IMR-90 (cell line): ENCODE data around the gene STX8. TPM values are rescaled to one million over a fixed set of nuclear protein-coding genes. Genes with fewer than 3 reads are reported as not detected.
"Not testable (repeated sequence)": the region's sequence is repeated elsewhere in the genome, so short reads cannot be mapped to it uniquely, and the experiment has no call there.

Source experiments
- ATAC-seq: fragments of 200-7000 bp; cut with Tn5 transposase; 2 replicates; pipeline ENCODE4 v1.9.1; 2020; ENCODE audit warnings: low read depth, mild to moderate bottlenecking, moderate library complexity
- BruUV-seq: library from RNA; stranded (reverse); fragments of 400-500 nt; replicated peaks from 2 replicates; lab custom pipeline; 2021; lab: Mats Ljungman, UMichigan
- CTCF ChIA-PET: fragments of 300-600 bp; formaldehyde crosslinking; extraction: SDS; loops from one replicate; lab custom pipeline; 2021; ENCODE audit warnings: antibody characterized with exemption; lab: Yijun Ruan, JAX
- POLR2A ChIA-PET: fragments of 300-600 bp; sonication (Branson Sonifier 250); formaldehyde crosslinking; loops from one replicate; lab custom pipeline; 2022; ENCODE audit warnings: antibody characterized with exemption; ENCODE audit not compliant: unreplicated experiment; lab: Charles Lee
- DNase-seq: peaks from one replicate; pipeline ENCODE4 v3.0.0; 2013
- H2AFZ ChIP-seq: replicated peaks from 2 replicates; pipeline ENCODE3; 2013; ENCODE audit warnings: low read length, mild to moderate bottlenecking; ENCODE audit not compliant: poor library complexity
- H2AK5ac ChIP-seq: 2 replicates; pipeline ENCODE4 v1.6.1; 2013; ENCODE audit warnings: low read depth, low read length, inconsistent platforms
- H2AK9ac ChIP-seq: replicated peaks from 2 replicates; pipeline ENCODE3; 2013; ENCODE audit warnings: mild to moderate bottlenecking, low read depth, low read length, moderate library complexity; ENCODE audit not compliant: poor library complexity
- H2BK120ac ChIP-seq: 2 replicates; pipeline ENCODE4 v1.6.1; 2013; ENCODE audit warnings: low read depth, low read length, inconsistent platforms
- H2BK15ac ChIP-seq: 3 replicates; pipeline ENCODE4 v1.6.1; 2013; ENCODE audit warnings: low read depth, low read length, inconsistent platforms
- H2BK20ac ChIP-seq: 2 replicates; pipeline ENCODE4 v1.6.1; 2013; ENCODE audit warnings: low read depth, mild to moderate bottlenecking, inconsistent platforms, low read length, moderate library complexity
- H2BK5ac ChIP-seq: 2 replicates; pipeline ENCODE4 v1.6.1; 2013; ENCODE audit warnings: mild to moderate bottlenecking, low read depth, low read length, inconsistent platforms; ENCODE audit not compliant: poor library complexity, severe bottlenecking
- H3K14ac ChIP-seq: replicated peaks from 2 replicates; pipeline ENCODE4 v1.6.1; 2013; ENCODE audit warnings: low read depth, low read length, inconsistent platforms
- H3K18ac ChIP-seq: 2 replicates; pipeline ENCODE4 v1.6.1; 2013; ENCODE audit warnings: low read depth, low read length, control low read depth
- H3K23ac ChIP-seq: 2 replicates; pipeline ENCODE4 v1.6.1; 2013; ENCODE audit warnings: low read depth, low read length, inconsistent platforms
- H3K27ac ChIP-seq: 2 replicates; pipeline ENCODE4 v1.5.1; 2013; ENCODE audit warnings: mild to moderate bottlenecking, control low read depth, low read length; ENCODE audit not compliant: insufficient read depth
- H3K27me3 ChIP-seq: 2 replicates; pipeline ENCODE4 v1.6.1; 2013; ENCODE audit warnings: low read length; ENCODE audit not compliant: control insufficient read depth, insufficient read depth
- H3K36me3 ChIP-seq: 2 replicates; pipeline ENCODE4 v1.6.1; 2013; ENCODE audit warnings: low read length, mixed read lengths; ENCODE audit not compliant: control insufficient read depth, insufficient read depth
- H3K4ac ChIP-seq: 2 replicates; pipeline ENCODE4 v1.6.1; 2013; ENCODE audit warnings: low read depth, low read length, inconsistent platforms
- H3K4me1 ChIP-seq: 2 replicates; pipeline ENCODE4 v1.6.1; 2013; ENCODE audit warnings: low read length, mixed read lengths; ENCODE audit not compliant: control insufficient read depth, insufficient read depth
- H3K4me2 ChIP-seq: 2 replicates; pipeline ENCODE4 v1.6.1; 2013; ENCODE audit warnings: low read depth, mild to moderate bottlenecking, control low read depth, low read length, moderate library complexity
- H3K4me3 ChIP-seq: 2 replicates; pipeline ENCODE4 v1.5.1; 2013; ENCODE audit warnings: low read depth, mild to moderate bottlenecking, control low read depth, low read length, moderate library complexity; ENCODE audit not compliant: insufficient read depth
- H3K56ac ChIP-seq: 2 replicates; pipeline ENCODE4 v1.6.1; 2013; ENCODE audit warnings: low read length, inconsistent platforms; ENCODE audit not compliant: insufficient read depth; ENCODE audit errors: extremely low read depth
- H3K79me1 ChIP-seq, 2 experiments: 2 replicates each; pipeline ENCODE4 v1.6.1; 2013; ENCODE audit warnings: low read length in 2 of 2, inconsistent platforms in 1 of 2, low read depth in 1 of 2
- H3K9ac ChIP-seq: 2 replicates; pipeline ENCODE4 v1.6.1; 2013; ENCODE audit warnings: low read depth, low read length, control low read depth
- H3K9me1 ChIP-seq: 2 replicates; pipeline ENCODE4 v1.6.1; 2013; ENCODE audit warnings: low read length, inconsistent platforms; ENCODE audit not compliant: insufficient read depth
- H3K9me3 ChIP-seq: 2 replicates; pipeline ENCODE4 v1.6.1; 2013; ENCODE audit warnings: low read length; ENCODE audit not compliant: control insufficient read depth, insufficient read depth
- H4K20me1 ChIP-seq: 2 replicates; pipeline ENCODE4 v1.6.1; 2013; ENCODE audit warnings: low read length, inconsistent platforms; ENCODE audit not compliant: insufficient read depth
- H4K5ac ChIP-seq: 2 replicates; pipeline ENCODE4 v1.6.1; 2013; ENCODE audit warnings: mild to moderate bottlenecking, low read depth, low read length, control low read depth
- H4K8ac ChIP-seq, 2 experiments: 2 replicates each; pipeline ENCODE4 v1.6.1; 2013; ENCODE audit warnings: low read depth in 2 of 2, low read length in 2 of 2, control low read depth in 1 of 2, inconsistent platforms in 1 of 2
- H4K91ac ChIP-seq: 2 replicates; pipeline ENCODE4 v1.6.1; 2013; ENCODE audit warnings: low read depth, low read length, inconsistent platforms; ENCODE audit not compliant: insufficient read depth
- FOS ChIP-seq: fragments of 150-350 bp; IDR thresholded peaks from 2 replicates; pipeline ENCODE4 v1.6.1; 2016; ENCODE audit warnings: low read depth, low read length
- MXI1 ChIP-seq: IDR thresholded peaks from 2 replicates; pipeline ENCODE4 v1.6.1; 2012; ENCODE audit warnings: low read depth, mild to moderate bottlenecking, low read length, moderate library complexity, borderline replicate concordance
- NFE2L2 ChIP-seq: fragments of 150-350 bp; IDR thresholded peaks from 2 replicates; pipeline ENCODE4 v1.6.1; 2016; ENCODE audit warnings: low read depth, mild to moderate bottlenecking, low read length
- RFX5 ChIP-seq: IDR thresholded peaks from 2 replicates; pipeline ENCODE4 v1.8.0; 2012; ENCODE audit warnings: low read depth, mild to moderate bottlenecking, low read length, moderate library complexity
- SMC3 ChIP-seq: fragments of 150-350 bp; IDR thresholded peaks from 2 replicates; pipeline ENCODE4 v1.6.1; 2016; ENCODE audit warnings: low read depth, mild to moderate bottlenecking, antibody characterized with exemption, low read length, moderate library complexity
- WGBS, 2 experiments: methylation state at CpG; one replicate each; pipeline versions ENCODE4 v1.1.5 to v1.1.7; 2013; ENCODE audit warnings: missing lambda C conversion rate in 2 of 2; ENCODE audit not compliant: insufficient read length in 1 of 2; ENCODE audit errors: extremely low coverage in 2 of 2; 5-methylcytosine and 5-hydroxymethylcytosine counted together
- dilution Hi-C: fragments of 300-500 bp; cut with HindIII; formaldehyde crosslinking; loops from one replicate; pipeline ENCODE4 v1.14.3; 2018; ENCODE audit warnings: low sequenced_read_pairs; ENCODE audit not compliant: unreplicated experiment
- in situ Hi-C: fragments of 300-500 bp; cut with MboI; formaldehyde crosslinking; loops from 3 replicates; pipeline ENCODE4 v1.14.3; 2019; ENCODE audit warnings: low sequenced_read_pairs, inconsistent platforms, mixed read lengths
- intact Hi-C: fragments of 100-400 bp; cut with micrococcal nuclease; formaldehyde crosslinking; loops from 2 replicates; pipeline ENCODE4 v1.10.0; 2022
- polyA plus RNA-seq, 3 experiments: library from polyadenylated mRNA; depleted of rRNA; stranded (reverse); fragments of >200 nt; gene quantifications; 2 replicates each; pipeline ENCODE4 v1.2.3, GENCODE V29; 2012; ENCODE audit warnings: low replicate concordance in 1 of 3
- total RNA-seq: library from RNA; depleted of rRNA; stranded (reverse); fragments of >200 nt; gene quantifications from 2 replicates; pipeline ENCODE4 v1.2.3, GENCODE V29; 2012
- TF ChIP-seq, protein P1 (sequence below): fragments of 150-350 bp; IDR thresholded peaks from 2 replicates; pipeline ENCODE4 v1.6.1; 2016; ENCODE audit warnings: low read depth, mild to moderate bottlenecking, low read length, moderate library complexity, borderline replicate concordance

The STX8 gene
- total and polyA plus RNA-seq, 2 of the 4 experiments (the other 2 are of a cell fraction), result 26.5 to 47.0 TPM

DNA sequence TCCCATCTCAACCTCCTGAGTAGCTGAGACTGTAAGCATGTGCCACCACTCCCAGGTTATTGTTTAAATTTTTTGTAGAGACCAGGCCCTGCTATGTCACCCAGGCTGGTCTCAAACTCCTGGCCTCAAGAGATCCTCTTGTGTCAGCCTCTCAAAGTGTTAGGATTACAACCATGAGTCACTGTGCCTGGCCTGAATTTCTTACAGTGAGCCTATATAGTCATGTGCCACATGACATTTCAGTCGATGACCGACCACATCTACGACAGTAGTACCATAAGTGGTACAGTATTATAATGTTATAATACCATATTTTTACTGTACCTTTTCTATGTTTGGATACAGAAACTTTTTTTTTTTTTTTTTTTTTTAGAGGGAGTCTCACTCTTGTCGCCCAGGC, 195.3 kb downstream of the STX8 start:
- whole genome bisulfite sequencing, 2 experiments, result no CpG with 5 or more reads among the region's 4 CpGs
- Histone ChIP-seq H3K27me3 (no peaks in the 10 kb centered on the region), H3K79me1 (peaks cover 0 to 2% of the 10 kb centered on the region in 2 experiments; a peak in 1 of 4 replicates), H4K91ac (no peak overlapping the region), H2AFZ (no peak overlapping the region), H4K5ac (no peak overlapping the region), H3K27ac (no peak overlapping the region), H3K36me3 (no peaks in the 10 kb centered on the region), H3K9me1 (no peaks in the 10 kb centered on the region), H2BK5ac (no peak overlapping the region), H2BK120ac (no peak overlapping the region), H2BK20ac (no peak overlapping the region), H3K9me3 (peaks cover 2% of the 10 kb centered on the region), H3K14ac (no peak overlapping the region), H3K4me3 (no peak overlapping the region), H2AK9ac (no peak overlapping the region), H3K4me2 (no peak overlapping the region), H3K9ac (no peak overlapping the region), H3K23ac (no peak overlapping the region), H3K18ac (no peak overlapping the region), H3K56ac (no peak overlapping the region), H3K4me1 (no peaks in the 10 kb centered on the region), H2AK5ac (no peak overlapping the region), H2BK15ac (no peak overlapping the region), H3K4ac (no peak overlapping the region), H4K8ac (no peak overlapping the region), H4K20me1 (no peaks in the 10 kb centered on the region)
- BruUV-seq, result no TSS peak
- TF ChIP-seq RFX5, result no peak
- TF ChIP-seq, protein P1, sequence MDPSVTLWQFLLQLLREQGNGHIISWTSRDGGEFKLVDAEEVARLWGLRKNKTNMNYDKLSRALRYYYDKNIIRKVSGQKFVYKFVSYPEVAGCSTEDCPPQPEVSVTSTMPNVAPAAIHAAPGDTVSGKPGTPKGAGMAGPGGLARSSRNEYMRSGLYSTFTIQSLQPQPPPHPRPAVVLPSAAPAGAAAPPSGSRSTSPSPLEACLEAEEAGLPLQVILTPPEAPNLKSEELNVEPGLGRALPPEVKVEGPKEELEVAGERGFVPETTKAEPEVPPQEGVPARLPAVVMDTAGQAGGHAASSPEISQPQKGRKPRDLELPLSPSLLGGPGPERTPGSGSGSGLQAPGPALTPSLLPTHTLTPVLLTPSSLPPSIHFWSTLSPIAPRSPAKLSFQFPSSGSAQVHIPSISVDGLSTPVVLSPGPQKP, result no peak
- no peak for TF ChIP-seq FOS
- no peak for TF ChIP-seq SMC3
- no peak for TF ChIP-seq NFE2L2
- no peak for TF ChIP-seq MXI1
- DNase-seq, result peak; percentile 28
- ChIA-PET CTCF (no interaction called here), POLR2A (no interaction called here)
- in situ Hi-C loops, result no loop called here
- intact Hi-C loops, result loop anchor here (10.0 kb wide), 1 partner anchor 76 kb away; no protein-coding TSS in a partner anchor
- ATAC-seq, result no peak
- dilution Hi-C loops, result no loop called here

DNA sequence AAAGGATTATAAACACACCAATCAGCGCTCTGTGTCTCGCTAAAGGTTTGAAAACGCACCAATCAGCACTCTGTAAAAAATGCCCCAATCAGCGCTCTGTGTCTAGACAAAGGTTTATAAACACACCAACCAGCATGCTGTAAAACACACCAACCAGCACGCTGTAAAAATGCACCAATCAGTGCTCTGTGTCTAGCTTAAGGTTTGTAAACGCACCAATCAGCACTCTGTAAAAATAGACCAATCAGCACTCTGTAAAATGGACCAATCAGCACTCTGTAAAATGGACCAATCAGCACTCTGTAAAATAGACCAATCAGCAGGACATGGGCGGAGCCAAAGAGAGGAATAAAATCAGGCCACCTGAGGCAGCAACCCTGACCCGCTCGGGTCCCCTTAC, 199.4 kb downstream of the STX8 start:
- CTCF ChIA-PET, H4K20me1 ChIP-seq, ATAC-seq: not testable (repeated sequence)

More for the DNA sequence above, 199.4 kb downstream of the STX8 start:
- DNase-seq, H3K27me3 ChIP-seq, H3K4me1 ChIP-seq, H3K9me1 ChIP-seq, H2AFZ ChIP-seq, H2BK15ac ChIP-seq, H3K23ac ChIP-seq, in situ Hi-C loops, BruUV-seq, H2BK20ac ChIP-seq, POLR2A ChIA-PET, H3K18ac ChIP-seq, H3K4me3 ChIP-seq, H3K56ac ChIP-seq, H3K9ac ChIP-seq, H3K9me3 ChIP-seq, H4K91ac ChIP-seq, H3K14ac ChIP-seq, H3K4me2 ChIP-seq, H3K79me1 ChIP-seq, dilution Hi-C loops, H2BK5ac ChIP-seq, H4K5ac ChIP-seq, H2AK5ac ChIP-seq, H3K36me3 ChIP-seq, H2BK120ac ChIP-seq, H4K8ac ChIP-seq, intact Hi-C loops, H3K4ac ChIP-seq, H2AK9ac ChIP-seq, H3K27ac ChIP-seq: not testable (repeated sequence)
- WGBS, 2 experiments, result 100% methylated on average over 3 of the region's 9 CpGs; no CpG with 5 or more reads in 1 of the 2 experiments
